ENCODE measurements around the gene SCD5. TPM values are rescaled to one million over a fixed set of nuclear protein-coding genes. Genes with fewer than 3 reads are reported as not detected.

The SCD5 gene
- total RNA-seq, 2 donors from 2014 or later, result 51.4 TPM

- Histone ChIP-seq H3K9me3 (no peaks in the 10 kb centered on the region), H3K27me3 (no peaks in the 10 kb centered on the region), H3K27ac (no peak overlapping the region), H3K4me3 (no peak overlapping the region), H3K4me1 (peaks cover 8% of the 10 kb centered on the region), H3K36me3 (replicated peaks in 1 of 2; ENCODE audit: insufficient read depth in 1 of 2, low read depth in 2 of 2) (no peaks in the 10 kb centered on the region)
- ATAC-seq (no peak), DNase-seq (no peak)
- WGBS, 2 donors, result 23 to 26% methylated on average over 5 of the region's 5 CpGs
- no peak for TF ChIP-seq CTCF (IDR thresholded peaks at IDR 0.05)
- no peak for TF ChIP-seq POLR2A (IDR thresholded peaks at IDR 0.05)
- intact Hi-C loops (cut with DNase I), result no loop called here
These were observed 102.3 kb downstream of the SCD5 start for GRCh38 chr4:82696117-82696860.

GRCh38 chr4:82694892-82695291, 103.7 kb downstream of the SCD5 start:
- H3K4me1 ChIP-seq, result peaks cover 8% of the 10 kb centered on the region
- no peaks in the 10 kb centered on the region for H3K27me3 ChIP-seq
- 84 to 95% methylated on average over 4 of the region's 4 CpGs for WGBS, 2 donors
- no peaks in the 10 kb centered on the region for H3K36me3 ChIP-seq (replicated peaks in 1 of 2; ENCODE audit: insufficient read depth in 1 of 2, low read depth in 2 of 2)
- TF ChIP-seq CTCF (IDR thresholded peaks at IDR 0.05) (no peak), POLR2A (IDR thresholded peaks at IDR 0.05) (no peak)
- intact Hi-C loops (cut with DNase I), result no loop called here
- DNase-seq (no peak), ATAC-seq (no peak)
- H3K4me3 ChIP-seq, result no peak overlapping the region
- no peaks in the 10 kb centered on the region for H3K9me3 ChIP-seq
- no peak overlapping the region for H3K27ac ChIP-seq

- Histone ChIP-seq H3K4me3 (no peak overlapping the region), H3K27me3 (no peaks in the 10 kb centered on the region), H3K27ac (no peak overlapping the region), H3K36me3 (replicated peaks in 1 of 2; ENCODE audit: insufficient read depth in 1 of 2, low read depth in 2 of 2) (no peaks in the 10 kb centered on the region), H3K4me1 (peaks cover 8% of the 10 kb centered on the region), H3K9me3 (no peaks in the 10 kb centered on the region)
- TF ChIP-seq CTCF (IDR thresholded peaks at IDR 0.05) (no peak), POLR2A (IDR thresholded peaks at IDR 0.05) (no peak)
- no peak for ATAC-seq
- intact Hi-C loops (cut with DNase I), result no loop called here
- no peak for DNase-seq
- WGBS, 2 donors, result 89 to 92% methylated on average over 8 of the region's 8 CpGs
These were observed 104.5 kb downstream of the SCD5 start for GRCh38 chr4:82694046-82694445.

GRCh38 chr4:82692101-82692780, 106.4 kb downstream of the SCD5 start:
- no peak overlapping the region for H3K4me3 ChIP-seq
- intact Hi-C loops (cut with DNase I), result no loop called here
- peaks cover 8% of the 10 kb centered on the region for H3K4me1 ChIP-seq
- H3K36me3 ChIP-seq (replicated peaks in 1 of 2; ENCODE audit: insufficient read depth in 1 of 2, low read depth in 2 of 2), result no peaks in the 10 kb centered on the region
- TF ChIP-seq CTCF (IDR thresholded peaks at IDR 0.05) (no peak), POLR2A (IDR thresholded peaks at IDR 0.05) (no peak)
- H3K27ac ChIP-seq, result no peak overlapping the region
- H3K27me3 ChIP-seq, result no peaks in the 10 kb centered on the region
- no peak for DNase-seq
- 90 to 93% methylated on average over 12 to 18 of the region's 18 CpGs for WGBS, 2 donors
- no peak for ATAC-seq
- no peaks in the 10 kb centered on the region for H3K9me3 ChIP-seq
